ENCODE results near the gene PHLDB1.

PHLDB1 gene

DNA sequence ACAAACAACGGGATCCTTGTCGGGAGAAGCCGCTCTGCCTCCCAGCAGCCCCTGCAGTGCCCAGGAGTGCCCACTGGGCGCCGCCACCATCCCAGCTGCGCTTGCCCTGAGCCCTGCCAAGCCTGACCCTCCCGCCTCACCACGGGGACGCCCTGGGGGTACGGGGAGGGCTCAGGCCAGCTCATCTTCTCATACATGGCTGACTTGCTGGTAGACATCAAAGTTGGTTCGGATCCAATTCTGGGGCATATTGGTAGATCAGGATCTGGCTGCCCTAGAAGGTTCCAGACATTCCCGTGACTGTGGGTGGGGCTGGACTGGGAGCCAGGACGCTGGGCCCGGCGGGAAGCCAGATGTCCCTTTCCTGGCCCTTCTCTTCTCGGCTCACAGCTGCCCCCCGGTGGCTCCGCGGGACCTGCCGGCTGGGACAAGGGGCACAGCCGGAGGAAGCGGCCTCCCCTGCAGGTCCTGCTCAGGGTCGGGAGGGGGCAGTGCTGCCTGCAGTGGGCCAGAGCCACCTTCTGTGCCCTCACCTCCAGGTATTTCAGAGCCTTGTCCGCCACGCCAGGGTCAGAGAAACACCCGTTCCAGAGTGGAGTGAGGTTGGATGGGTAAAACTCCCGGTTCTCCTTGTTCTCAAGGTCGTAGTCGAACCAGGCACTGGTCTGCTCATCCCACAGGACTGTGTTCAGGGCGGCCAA, 82.6 kb downstream of the PHLDB1 start:
- H3K4me1 ChIP-seq (ENCODE audit: control insufficient read depth, low read length), result peaks cover 7% of the 10 kb centered on the region
- H4K20me1 ChIP-seq (ENCODE audit: control insufficient read depth, insufficient read depth, low read depth, low read length), result no peaks in the 10 kb centered on the region
- TF ChIP-seq, protein P1, sequence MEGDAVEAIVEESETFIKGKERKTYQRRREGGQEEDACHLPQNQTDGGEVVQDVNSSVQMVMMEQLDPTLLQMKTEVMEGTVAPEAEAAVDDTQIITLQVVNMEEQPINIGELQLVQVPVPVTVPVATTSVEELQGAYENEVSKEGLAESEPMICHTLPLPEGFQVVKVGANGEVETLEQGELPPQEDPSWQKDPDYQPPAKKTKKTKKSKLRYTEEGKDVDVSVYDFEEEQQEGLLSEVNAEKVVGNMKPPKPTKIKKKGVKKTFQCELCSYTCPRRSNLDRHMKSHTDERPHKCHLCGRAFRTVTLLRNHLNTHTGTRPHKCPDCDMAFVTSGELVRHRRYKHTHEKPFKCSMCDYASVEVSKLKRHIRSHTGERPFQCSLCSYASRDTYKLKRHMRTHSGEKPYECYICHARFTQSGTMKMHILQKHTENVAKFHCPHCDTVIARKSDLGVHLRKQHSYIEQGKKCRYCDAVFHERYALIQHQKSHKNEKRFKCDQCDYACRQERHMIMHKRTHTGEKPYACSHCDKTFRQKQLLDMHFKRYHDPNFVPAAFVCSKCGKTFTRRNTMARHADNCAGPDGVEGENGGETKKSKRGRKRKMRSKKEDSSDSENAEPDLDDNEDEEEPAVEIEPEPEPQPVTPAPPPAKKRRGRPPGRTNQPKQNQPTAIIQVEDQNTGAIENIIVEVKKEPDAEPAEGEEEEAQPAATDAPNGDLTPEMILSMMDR (IDR thresholded peaks at IDR 0.05; ENCODE audit: low read depth, low read length, poor library complexity, severe bottlenecking), result peak; percentile 98
- TF ChIP-seq EZH2phosphoT487 (IDR thresholded peaks at IDR 0.05; ENCODE audit: borderline replicate concordance, low read length), result no peak
- H3K4me2 ChIP-seq (ENCODE audit: low read length), result peak overlapping the region; percentile 74
- no peaks in the 10 kb centered on the region for H3K79me2 ChIP-seq (ENCODE audit: control insufficient read depth, low read length)
- no peaks in the 10 kb centered on the region for H3K9me3 ChIP-seq (ENCODE audit: control insufficient read depth, insufficient read depth, low read length)
- no peak overlapping the region for H3K27ac ChIP-seq (ENCODE audit: low read depth, low read length)
- peak overlapping the region; percentile 66 for H3K4me3 ChIP-seq (ENCODE audit: low read length)
- H3K9me2 ChIP-seq (replicated peaks; ENCODE audit: control insufficient read depth, low read length), result no peaks in the 10 kb centered on the region
- no peaks in the 10 kb centered on the region for H3F3A ChIP-seq (ENCODE audit: control insufficient read depth, insufficient read depth)
- H3K27me3 ChIP-seq (ENCODE audit: control insufficient read depth, low read length), result no peaks in the 10 kb centered on the region
- no peaks in the 10 kb centered on the region for H3K36me3 ChIP-seq (ENCODE audit: control insufficient read depth, low read length)

DNA sequence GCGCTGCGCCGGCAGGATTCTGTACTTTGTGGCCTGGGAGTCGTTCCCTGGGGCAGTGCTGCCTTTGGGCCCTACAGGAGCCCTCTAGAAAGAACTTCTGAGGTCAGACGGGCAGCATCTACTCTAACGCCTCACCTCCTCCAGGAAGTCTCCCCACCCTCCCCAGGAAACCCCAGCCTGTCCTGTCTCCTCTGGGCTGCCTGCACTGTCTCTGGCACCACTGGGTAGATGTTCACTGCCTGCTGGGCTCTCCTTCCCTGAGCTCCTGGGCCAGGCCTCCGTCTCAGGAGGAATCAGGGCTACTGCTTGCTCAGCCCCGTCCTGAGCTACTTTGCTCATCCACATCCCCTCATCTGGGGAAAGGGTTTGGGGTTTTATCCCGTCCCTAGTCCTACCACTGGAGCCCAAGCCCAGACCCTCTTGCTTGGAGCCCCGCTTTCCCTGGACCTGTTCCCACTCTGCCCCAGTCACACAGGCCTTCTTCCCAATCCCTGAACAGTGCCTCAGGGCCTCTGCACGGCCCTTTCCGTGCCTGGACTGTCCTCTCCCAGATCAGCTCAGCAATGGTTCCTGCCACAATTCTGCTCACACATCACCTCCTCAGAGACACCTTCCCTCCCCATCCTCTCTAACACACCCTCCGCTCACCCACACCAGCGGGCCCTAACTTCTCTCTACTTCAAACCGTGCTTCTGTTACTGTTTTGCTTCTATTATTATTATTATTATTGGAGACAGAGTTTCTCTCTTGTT, 83.3 kb downstream of the PHLDB1 start:
- H3K27ac ChIP-seq (ENCODE audit: low read depth, low read length), result no peak overlapping the region
- no peaks in the 10 kb centered on the region for H3K9me2 ChIP-seq (replicated peaks; ENCODE audit: control insufficient read depth, low read length)
- H3K36me3 ChIP-seq (ENCODE audit: control insufficient read depth, low read length), result no peaks in the 10 kb centered on the region
- TF ChIP-seq, protein P1 (IDR thresholded peaks at IDR 0.05; ENCODE audit: low read depth, low read length, poor library complexity, severe bottlenecking), result no peak
- TF ChIP-seq EZH2phosphoT487 (IDR thresholded peaks at IDR 0.05; ENCODE audit: borderline replicate concordance, low read length), result no peak
- peaks cover 7% of the 10 kb centered on the region for H3K4me1 ChIP-seq (ENCODE audit: control insufficient read depth, low read length)
- no peaks in the 10 kb centered on the region for H3K9me3 ChIP-seq (ENCODE audit: control insufficient read depth, insufficient read depth, low read length)
- no peaks in the 10 kb centered on the region for H3K79me2 ChIP-seq (ENCODE audit: control insufficient read depth, low read length)
- no peaks in the 10 kb centered on the region for H3K27me3 ChIP-seq (ENCODE audit: control insufficient read depth, low read length)
- no peaks in the 10 kb centered on the region for H3F3A ChIP-seq (ENCODE audit: control insufficient read depth, insufficient read depth)
- peak overlapping the region; percentile 66; the same call in 1 of the 2 replicates for H3K4me3 ChIP-seq (ENCODE audit: low read length)
- H4K20me1 ChIP-seq (ENCODE audit: control insufficient read depth, insufficient read depth, low read depth, low read length), result no peaks in the 10 kb centered on the region
- H3K4me2 ChIP-seq (ENCODE audit: low read length), result peak overlapping the region; percentile 74

DNA sequence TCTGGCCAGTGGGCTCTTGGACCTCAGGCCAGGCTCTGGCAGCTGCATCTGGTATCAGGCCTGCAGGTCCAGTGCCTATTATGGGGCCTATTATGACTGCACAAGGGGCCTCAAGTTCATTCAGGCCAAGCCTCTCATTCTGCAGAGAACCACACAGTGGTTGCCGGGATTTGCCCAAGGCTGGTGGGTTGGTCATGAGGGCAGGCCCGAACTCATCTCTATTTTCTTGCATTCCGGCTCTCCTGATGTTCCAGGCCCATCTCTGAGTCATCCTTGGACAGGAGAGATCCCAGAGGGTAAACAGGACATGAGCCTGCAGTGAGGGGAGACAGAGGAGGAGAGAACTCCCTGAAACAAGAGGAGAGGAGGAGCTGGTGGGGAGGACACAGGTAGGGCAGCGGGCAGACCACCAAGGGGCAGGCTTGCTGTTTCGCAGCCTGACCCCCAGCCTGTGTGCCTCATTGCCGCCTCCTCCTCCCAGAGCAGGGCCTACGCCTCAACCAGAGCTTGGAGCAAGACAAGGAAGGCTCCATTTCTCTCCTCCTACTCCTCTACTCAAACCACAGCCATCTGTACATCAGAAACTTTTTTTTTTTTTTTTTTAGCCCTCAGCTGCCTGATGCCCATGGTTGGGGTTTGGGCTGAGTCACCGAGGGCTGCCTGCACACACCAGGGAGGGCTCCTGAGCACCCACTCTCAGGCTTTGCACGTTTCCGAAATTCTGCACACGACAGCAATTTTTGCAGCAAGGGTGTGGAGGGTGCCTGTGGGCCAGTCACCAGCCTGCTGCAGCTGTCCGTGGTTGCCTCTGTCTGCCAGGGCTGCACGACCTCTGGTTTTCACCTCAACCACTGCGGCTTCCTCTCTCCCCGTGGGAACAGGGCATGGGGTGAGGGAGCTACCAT, 84.8 kb downstream of the PHLDB1 start:
- no peak overlapping the region for H3K4me2 ChIP-seq (ENCODE audit: low read length)
- H3K27ac ChIP-seq (ENCODE audit: low read depth, low read length), result no peak overlapping the region
- no peak for TF ChIP-seq EZH2phosphoT487 (IDR thresholded peaks at IDR 0.05; ENCODE audit: borderline replicate concordance, low read length)
- TF ChIP-seq, protein P1 (IDR thresholded peaks at IDR 0.05; ENCODE audit: low read depth, low read length, poor library complexity, severe bottlenecking), result no peak
- peaks cover 7% of the 10 kb centered on the region for H3K4me1 ChIP-seq (ENCODE audit: control insufficient read depth, low read length)
- H3K4me3 ChIP-seq (ENCODE audit: low read length), result no peak overlapping the region
- no peaks in the 10 kb centered on the region for H3K9me3 ChIP-seq (ENCODE audit: control insufficient read depth, insufficient read depth, low read length)
- no peaks in the 10 kb centered on the region for H3K27me3 ChIP-seq (ENCODE audit: control insufficient read depth, low read length)
- H4K20me1 ChIP-seq (ENCODE audit: control insufficient read depth, insufficient read depth, low read depth, low read length), result no peaks in the 10 kb centered on the region
- H3K9me2 ChIP-seq (replicated peaks; ENCODE audit: control insufficient read depth, low read length), result no peaks in the 10 kb centered on the region
- H3F3A ChIP-seq (ENCODE audit: control insufficient read depth, insufficient read depth), result no peaks in the 10 kb centered on the region
- H3K79me2 ChIP-seq (ENCODE audit: control insufficient read depth, low read length), result no peaks in the 10 kb centered on the region
- H3K36me3 ChIP-seq (ENCODE audit: control insufficient read depth, low read length), result no peaks in the 10 kb centered on the region
